Nephron progenitor cell (in vitro differentiated cells): ENCODE measurements around the gene TAPBP.
"Not testable (repeated sequence)": the region's sequence is repeated elsewhere in the genome, so short reads cannot be mapped to it uniquely, and the experiment has no call there.

ENCODE experiments used
- DNase-seq: peaks from one replicate; pipeline ENCODE4 v3.0.0; 2021
- H3K27ac Mint-ChIP-seq: 2 replicates; pipeline ENCODE4 v1.8.0; 2021; ENCODE audit warnings: mild to moderate bottlenecking, moderate library complexity, mixed read lengths
- H3K27me3 Mint-ChIP-seq: 2 replicates; pipeline ENCODE4 v1.8.0; 2021; ENCODE audit warnings: mild to moderate bottlenecking, low read depth, mixed read lengths; ENCODE audit not compliant: poor library complexity
- H3K36me3 Mint-ChIP-seq: 2 replicates; pipeline ENCODE4 v1.8.0; 2021; ENCODE audit warnings: low read depth, mixed read lengths
- H3K4me1 Mint-ChIP-seq: 2 replicates; pipeline ENCODE4 v1.8.0; 2021; ENCODE audit warnings: mixed read lengths
- H3K4me3 Mint-ChIP-seq: 2 replicates; pipeline ENCODE4 v1.8.0; 2021; ENCODE audit warnings: mild to moderate bottlenecking, moderate library complexity, mixed read lengths
- H3K9me3 Mint-ChIP-seq: 2 replicates; pipeline ENCODE4 v1.8.0; 2021; ENCODE audit warnings: mild to moderate bottlenecking, moderate library complexity, mixed read lengths
- TF ChIP-seq, protein P1 (sequence below): fragments of 200-600 bp; sonication (generic); IDR thresholded peaks from 2 replicates; pipeline ENCODE4 v1.5.0; 2021; ENCODE audit warnings: antibody characterized with exemption

Gene TAPBP

DNA sequence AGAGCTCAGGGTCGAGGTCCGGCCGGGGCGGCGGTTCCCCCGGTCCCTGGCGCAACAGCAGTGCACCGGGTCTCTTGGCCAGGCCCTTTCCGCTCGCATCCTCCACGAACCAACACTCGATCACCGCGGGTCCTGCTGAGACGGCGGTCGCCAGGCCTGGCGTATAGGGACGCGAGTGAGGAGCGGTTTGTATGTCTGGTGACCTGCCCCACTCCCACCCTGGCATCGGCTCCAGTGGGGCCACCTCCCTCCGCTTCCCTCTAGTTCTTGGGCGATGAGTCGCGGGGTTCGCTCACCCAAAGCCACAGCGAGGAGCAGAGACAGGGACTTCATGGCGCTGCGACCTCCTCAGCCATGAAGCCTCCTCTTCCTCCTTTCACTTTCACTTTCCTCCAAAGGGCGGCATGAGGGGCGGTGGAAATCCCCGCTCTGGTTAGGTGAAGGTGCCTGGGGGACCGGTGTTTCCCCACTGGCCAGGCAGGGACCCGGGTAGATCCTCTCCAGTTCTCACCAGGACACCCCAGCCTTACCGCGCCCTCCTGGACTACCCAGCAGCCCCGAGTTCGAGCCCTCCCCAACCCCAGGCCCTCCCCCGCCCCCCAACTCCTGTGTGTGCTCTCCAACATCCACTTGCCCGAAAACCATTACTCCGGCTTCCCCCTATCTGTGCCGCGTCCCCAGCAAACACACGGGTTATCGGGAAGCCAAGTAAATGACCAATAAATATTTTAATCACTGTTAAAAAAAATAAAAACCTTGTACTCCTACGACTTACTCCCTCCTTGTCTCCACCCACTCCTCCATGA, at the start of gene TAPBP:
Gene TAPBP (minus strand): TSS at position 370 of the 806 bp plus-strand sequence. CDS start 37 bp downstream, at position 333.
- Mint-ChIP-seq H3K4me3 (peak within 1 kb of the TSS; percentile 90), H3K4me1 (peaks cover 69% of the 10 kb centered on the region), H3K9me3 (no peaks in the 10 kb centered on the region), H3K27ac (peak within 1 kb of the TSS; percentile 73), H3K27me3 (peaks cover 55% of the 10 kb centered on the region), H3K36me3 (peaks cover 9% of the 10 kb centered on the region)
- TF ChIP-seq, protein P1, sequence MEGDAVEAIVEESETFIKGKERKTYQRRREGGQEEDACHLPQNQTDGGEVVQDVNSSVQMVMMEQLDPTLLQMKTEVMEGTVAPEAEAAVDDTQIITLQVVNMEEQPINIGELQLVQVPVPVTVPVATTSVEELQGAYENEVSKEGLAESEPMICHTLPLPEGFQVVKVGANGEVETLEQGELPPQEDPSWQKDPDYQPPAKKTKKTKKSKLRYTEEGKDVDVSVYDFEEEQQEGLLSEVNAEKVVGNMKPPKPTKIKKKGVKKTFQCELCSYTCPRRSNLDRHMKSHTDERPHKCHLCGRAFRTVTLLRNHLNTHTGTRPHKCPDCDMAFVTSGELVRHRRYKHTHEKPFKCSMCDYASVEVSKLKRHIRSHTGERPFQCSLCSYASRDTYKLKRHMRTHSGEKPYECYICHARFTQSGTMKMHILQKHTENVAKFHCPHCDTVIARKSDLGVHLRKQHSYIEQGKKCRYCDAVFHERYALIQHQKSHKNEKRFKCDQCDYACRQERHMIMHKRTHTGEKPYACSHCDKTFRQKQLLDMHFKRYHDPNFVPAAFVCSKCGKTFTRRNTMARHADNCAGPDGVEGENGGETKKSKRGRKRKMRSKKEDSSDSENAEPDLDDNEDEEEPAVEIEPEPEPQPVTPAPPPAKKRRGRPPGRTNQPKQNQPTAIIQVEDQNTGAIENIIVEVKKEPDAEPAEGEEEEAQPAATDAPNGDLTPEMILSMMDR: no peak
- DNase-seq: peak; percentile 51

DNA sequence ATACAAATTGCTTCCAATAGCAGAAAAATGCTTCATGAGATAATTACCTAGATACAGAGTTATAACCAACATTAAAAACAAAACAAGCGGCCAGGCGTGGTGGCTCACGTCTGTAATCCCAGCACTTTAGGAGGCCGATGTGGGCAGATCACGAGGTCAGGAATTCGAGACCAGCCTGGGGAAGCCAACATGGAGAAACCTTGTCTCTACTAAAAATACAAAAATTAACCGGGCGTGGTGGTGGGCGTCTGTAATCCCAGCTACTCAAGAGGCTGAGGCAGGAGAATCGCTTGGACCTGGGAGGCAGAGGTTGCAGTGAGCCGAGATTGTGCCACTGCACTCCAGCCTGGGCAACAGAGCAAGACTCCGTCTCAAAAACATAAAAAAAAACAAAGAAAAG, 49.6 kb upstream of the TAPBP start:
- not testable (repeated sequence) for DNase-seq, H3K9me3 Mint-ChIP-seq, H3K4me3 Mint-ChIP-seq, H3K27me3 Mint-ChIP-seq, H3K36me3 Mint-ChIP-seq
- Mint-ChIP-seq H3K4me1 (peaks cover 32% of the 10 kb centered on the region), H3K27ac (peak overlapping the region; percentile 53)

DNA sequence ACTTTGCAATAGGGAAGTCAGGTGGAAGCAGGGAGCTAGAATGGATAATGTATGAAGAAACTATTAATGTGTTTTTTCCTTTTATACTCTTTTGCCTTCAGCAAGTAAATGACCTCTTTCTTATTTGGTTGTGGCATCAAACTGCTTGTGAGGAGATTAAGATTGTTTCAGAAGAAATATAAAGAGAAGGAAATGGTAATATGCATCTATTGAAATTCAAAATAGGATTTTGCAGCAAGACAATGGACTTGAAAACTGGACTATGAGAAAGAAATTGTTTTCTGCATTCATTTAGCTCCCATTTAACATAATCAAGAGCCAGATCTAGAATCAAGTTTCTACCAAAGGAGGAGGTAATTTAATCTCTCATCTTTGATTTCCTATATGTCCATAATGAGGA, 45.5 kb upstream of the TAPBP start:
- Mint-ChIP-seq H3K27ac (no peak overlapping the region), H3K36me3 (no peaks in the 10 kb centered on the region), H3K4me1 (peaks cover 24% of the 10 kb centered on the region), H3K4me3 (no peak overlapping the region), H3K27me3 (peaks cover 4% of the 10 kb centered on the region), H3K9me3 (no peaks in the 10 kb centered on the region)
- DNase-seq: no peak
- TF ChIP-seq, protein P1: no peak

DNA sequence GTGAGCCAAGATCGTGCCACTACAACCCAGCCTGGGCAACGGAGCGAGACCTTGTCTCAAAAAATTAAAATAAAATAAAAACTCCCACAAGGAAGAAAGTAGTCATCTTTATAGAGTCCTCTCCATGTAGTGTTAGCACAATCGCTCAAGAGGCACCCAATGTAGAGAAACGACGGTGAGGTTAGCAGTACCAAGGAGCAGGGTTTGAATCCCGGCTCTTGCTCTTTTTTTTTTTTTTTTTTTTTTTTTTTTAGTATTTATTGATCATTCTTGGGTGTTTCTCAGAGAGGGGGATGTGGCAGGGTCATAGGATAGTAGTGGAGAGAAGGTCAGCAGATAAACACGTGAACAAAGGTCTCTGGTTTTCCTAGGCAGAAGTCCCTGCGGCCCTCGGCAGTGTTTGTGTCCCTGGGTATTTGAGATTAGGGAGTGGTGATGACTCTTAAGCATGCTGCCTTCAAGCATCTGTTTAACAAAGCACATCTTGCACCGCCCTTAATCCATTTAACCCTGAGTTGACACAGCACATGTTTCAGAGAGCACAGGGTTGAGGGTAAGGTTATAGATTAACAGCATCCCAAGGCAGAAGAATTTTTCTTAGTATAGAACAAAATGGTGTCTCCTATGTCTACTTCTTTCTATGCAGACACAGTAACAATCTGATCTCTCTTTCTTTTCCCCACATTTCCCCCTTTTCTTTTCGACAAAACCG, 43.4 kb upstream of the TAPBP start:
- H3K27ac Mint-ChIP-seq, H3K27me3 Mint-ChIP-seq, H3K9me3 Mint-ChIP-seq, H3K4me3 Mint-ChIP-seq, H3K36me3 Mint-ChIP-seq, DNase-seq: not testable (repeated sequence)
- H3K4me1 Mint-ChIP-seq: peaks cover 16% of the 10 kb centered on the region

DNA sequence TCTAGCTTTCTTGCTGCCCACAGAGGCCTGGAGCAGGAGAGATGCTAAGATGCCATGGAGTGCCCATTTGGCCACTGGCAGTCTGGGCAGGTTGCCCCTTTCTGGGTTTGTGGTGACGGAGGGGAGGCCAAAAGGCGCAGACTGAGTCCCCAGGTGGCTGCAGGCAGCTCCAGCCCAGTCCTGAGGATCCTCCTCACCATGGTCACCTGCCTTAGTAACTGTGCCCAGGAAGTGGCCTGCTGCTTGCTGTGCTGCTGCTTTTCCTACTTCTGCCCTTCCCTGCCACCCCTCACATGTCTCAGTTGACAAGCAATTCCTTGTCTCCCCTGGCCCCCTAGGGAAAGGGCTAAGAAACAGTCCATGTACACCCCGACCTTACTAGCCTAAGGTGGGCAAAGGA, 42.4 kb upstream of the TAPBP start:
- no peak overlapping the region for H3K27ac Mint-ChIP-seq
- no peaks in the 10 kb centered on the region for H3K27me3 Mint-ChIP-seq
- H3K9me3 Mint-ChIP-seq: no peaks in the 10 kb centered on the region
- TF ChIP-seq, protein P1: no peak
- no peak for DNase-seq
- H3K4me1 Mint-ChIP-seq: peaks cover 23% of the 10 kb centered on the region
- no peak overlapping the region for H3K4me3 Mint-ChIP-seq
- no peaks in the 10 kb centered on the region for H3K36me3 Mint-ChIP-seq

DNA sequence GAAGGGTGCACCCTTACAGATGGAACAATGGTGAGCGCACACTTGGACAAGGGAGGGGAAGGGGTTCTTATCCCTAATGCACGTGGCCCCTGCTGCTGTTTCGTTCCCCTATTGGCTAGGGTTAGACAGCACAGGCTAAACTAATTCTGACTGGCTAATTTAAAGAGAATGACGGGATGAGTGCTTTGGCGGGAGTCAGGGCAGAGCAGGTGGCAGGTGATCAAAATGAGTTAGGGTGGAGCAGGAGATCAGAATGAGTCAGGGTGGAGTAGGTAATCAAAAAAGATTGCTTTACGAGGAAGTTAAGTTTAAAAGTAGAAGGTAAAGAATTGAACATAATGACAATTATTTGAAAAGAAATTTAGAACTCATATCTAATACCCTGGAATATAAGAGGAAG, 42.0 kb upstream of the TAPBP start:
- H3K4me1 Mint-ChIP-seq: peaks cover 23% of the 10 kb centered on the region
- H3K9me3 Mint-ChIP-seq, H3K4me3 Mint-ChIP-seq, DNase-seq, H3K27me3 Mint-ChIP-seq, H3K36me3 Mint-ChIP-seq, H3K27ac Mint-ChIP-seq: not testable (repeated sequence)

DNA sequence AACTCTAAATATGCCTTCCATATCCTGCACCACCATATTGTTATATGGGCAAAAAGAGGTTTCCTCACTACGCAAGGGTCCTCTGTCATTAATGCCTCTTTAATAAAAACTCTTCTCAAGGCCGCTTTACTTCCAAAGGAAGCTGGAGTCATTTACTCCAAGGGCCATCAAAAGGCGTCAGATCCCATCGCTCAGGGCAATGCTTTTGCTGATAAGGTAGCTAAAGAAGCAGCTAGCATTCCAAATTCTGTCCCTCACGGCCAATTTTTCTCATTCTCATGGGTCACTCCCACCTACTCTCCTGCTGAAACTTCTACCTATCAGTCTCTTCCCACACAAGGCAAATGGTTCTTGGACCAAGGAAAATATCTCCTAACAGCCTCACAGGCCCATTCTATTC, 33.9 kb upstream of the TAPBP start:
- TF ChIP-seq, protein P1: no peak
- H3K9me3 Mint-ChIP-seq: no peaks in the 10 kb centered on the region
- H3K27me3 Mint-ChIP-seq: peaks cover 17% of the 10 kb centered on the region
- peaks cover 46% of the 10 kb centered on the region for H3K4me1 Mint-ChIP-seq
- H3K4me3 Mint-ChIP-seq: no peak overlapping the region
- no peaks in the 10 kb centered on the region for H3K36me3 Mint-ChIP-seq
- DNase-seq: no peak
- no peak overlapping the region for H3K27ac Mint-ChIP-seq

DNA sequence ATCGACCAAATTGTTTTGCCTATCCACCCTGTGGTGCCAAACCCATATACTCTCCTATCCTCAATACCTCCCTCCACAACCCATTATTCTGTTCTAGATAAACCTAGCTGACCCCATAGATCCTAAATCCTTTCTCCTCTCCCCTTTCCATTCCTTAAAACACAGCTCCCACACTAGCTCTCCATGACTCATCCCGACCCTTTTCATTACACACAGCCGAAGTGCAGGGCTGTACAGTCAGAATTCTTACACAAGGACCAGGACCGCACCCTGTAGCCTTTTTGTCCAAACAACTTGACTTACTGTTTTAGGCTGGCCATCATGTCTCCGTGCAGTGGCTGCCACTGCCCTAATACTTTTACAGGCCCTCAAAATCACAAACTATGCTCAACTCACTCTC, 33.1 kb upstream of the TAPBP start:
- H3K9me3 Mint-ChIP-seq, H3K27ac Mint-ChIP-seq, H3K36me3 Mint-ChIP-seq, H3K4me3 Mint-ChIP-seq, DNase-seq: not testable (repeated sequence)
- peaks cover 17% of the 10 kb centered on the region for H3K27me3 Mint-ChIP-seq
- peaks cover 41% of the 10 kb centered on the region for H3K4me1 Mint-ChIP-seq
